ENCODE measurements around the gene SLC39A11. TPM values are rescaled to one million over a fixed set of nuclear protein-coding genes. Genes with fewer than 3 reads are reported as not detected.

Gene SLC39A11
- total and polyA plus RNA-seq, 2 of the 13 experiments (the other 11 are each of a cell fraction or from before 2014, with no cell fraction given), result 17.2 to 31.5 TPM

DNA sequence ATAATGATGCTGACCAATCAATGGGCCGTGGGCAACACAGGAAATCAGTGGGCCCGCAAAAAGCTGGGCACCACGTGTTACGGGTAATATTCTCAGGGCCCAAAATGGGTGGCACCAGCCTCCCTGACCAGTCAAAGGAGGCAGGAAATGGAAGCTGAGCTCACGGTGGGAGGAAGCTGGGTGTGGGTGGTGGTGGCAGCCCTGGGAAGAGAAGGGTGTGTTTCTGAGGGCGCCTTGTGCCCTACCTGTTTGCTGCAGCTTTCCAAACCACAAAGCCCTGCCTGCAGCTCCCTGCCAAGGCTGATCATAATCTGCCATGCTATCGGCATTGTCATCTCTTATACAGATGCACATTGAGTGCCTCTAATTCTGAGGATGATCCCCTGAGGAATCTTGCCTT, 457.9 kb downstream of the SLC39A11 start:
- no TSS peak for BruUV-seq (replicated peaks)
- no peak overlapping the region for H3K4me2 ChIP-seq (ENCODE audit: low read depth, low read length)
- no peaks in the 10 kb centered on the region for H3K79me2 ChIP-seq (ENCODE audit: insufficient read depth, low read length)
- H4K20me1 ChIP-seq (ENCODE audit: insufficient read depth, low read length), result no peaks in the 10 kb centered on the region
- intact Hi-C loops (cut with micrococcal nuclease; ENCODE audit: unreplicated experiment) (loop anchor here (5.0 kb wide), 1 partner anchor 62 kb away; no protein-coding TSS in a partner anchor), in situ Hi-C loops (cut with HindIII; ENCODE audit: extremely low pct_ligation_motif_present, low pct_unique_long_range_greater_than_20kb) (no loop called here)
- no peaks in the 10 kb centered on the region for H3K9me3 ChIP-seq (ENCODE audit: low read length)
- DNase-seq (ENCODE audit: low spot score), result no peak
- POLR2A ChIA-PET, result interaction anchor here (0.5 kb wide), 1 partner anchor 29 kb away, joined by 3 read pairs; no protein-coding TSS in a partner anchor
- 84% methylated on average over 7 of the region's 7 CpGs for WGBS (ENCODE audit: low lambda C conversion rate)
- ATAC-seq, result no peak
- H3K27ac ChIP-seq (ENCODE audit: extremely low read length, insufficient read depth, low read length), result no peak overlapping the region
- TF ChIP-seq ZNF333 (CRISPR knock-in tag; IDR thresholded peaks at IDR 0.05; ENCODE audit: borderline replicate concordance), result no peak
- TF ChIP-seq ZNF547 (CRISPR knock-in tag; IDR thresholded peaks at IDR 0.05), result no peak
- TF ChIP-seq, protein P1, sequence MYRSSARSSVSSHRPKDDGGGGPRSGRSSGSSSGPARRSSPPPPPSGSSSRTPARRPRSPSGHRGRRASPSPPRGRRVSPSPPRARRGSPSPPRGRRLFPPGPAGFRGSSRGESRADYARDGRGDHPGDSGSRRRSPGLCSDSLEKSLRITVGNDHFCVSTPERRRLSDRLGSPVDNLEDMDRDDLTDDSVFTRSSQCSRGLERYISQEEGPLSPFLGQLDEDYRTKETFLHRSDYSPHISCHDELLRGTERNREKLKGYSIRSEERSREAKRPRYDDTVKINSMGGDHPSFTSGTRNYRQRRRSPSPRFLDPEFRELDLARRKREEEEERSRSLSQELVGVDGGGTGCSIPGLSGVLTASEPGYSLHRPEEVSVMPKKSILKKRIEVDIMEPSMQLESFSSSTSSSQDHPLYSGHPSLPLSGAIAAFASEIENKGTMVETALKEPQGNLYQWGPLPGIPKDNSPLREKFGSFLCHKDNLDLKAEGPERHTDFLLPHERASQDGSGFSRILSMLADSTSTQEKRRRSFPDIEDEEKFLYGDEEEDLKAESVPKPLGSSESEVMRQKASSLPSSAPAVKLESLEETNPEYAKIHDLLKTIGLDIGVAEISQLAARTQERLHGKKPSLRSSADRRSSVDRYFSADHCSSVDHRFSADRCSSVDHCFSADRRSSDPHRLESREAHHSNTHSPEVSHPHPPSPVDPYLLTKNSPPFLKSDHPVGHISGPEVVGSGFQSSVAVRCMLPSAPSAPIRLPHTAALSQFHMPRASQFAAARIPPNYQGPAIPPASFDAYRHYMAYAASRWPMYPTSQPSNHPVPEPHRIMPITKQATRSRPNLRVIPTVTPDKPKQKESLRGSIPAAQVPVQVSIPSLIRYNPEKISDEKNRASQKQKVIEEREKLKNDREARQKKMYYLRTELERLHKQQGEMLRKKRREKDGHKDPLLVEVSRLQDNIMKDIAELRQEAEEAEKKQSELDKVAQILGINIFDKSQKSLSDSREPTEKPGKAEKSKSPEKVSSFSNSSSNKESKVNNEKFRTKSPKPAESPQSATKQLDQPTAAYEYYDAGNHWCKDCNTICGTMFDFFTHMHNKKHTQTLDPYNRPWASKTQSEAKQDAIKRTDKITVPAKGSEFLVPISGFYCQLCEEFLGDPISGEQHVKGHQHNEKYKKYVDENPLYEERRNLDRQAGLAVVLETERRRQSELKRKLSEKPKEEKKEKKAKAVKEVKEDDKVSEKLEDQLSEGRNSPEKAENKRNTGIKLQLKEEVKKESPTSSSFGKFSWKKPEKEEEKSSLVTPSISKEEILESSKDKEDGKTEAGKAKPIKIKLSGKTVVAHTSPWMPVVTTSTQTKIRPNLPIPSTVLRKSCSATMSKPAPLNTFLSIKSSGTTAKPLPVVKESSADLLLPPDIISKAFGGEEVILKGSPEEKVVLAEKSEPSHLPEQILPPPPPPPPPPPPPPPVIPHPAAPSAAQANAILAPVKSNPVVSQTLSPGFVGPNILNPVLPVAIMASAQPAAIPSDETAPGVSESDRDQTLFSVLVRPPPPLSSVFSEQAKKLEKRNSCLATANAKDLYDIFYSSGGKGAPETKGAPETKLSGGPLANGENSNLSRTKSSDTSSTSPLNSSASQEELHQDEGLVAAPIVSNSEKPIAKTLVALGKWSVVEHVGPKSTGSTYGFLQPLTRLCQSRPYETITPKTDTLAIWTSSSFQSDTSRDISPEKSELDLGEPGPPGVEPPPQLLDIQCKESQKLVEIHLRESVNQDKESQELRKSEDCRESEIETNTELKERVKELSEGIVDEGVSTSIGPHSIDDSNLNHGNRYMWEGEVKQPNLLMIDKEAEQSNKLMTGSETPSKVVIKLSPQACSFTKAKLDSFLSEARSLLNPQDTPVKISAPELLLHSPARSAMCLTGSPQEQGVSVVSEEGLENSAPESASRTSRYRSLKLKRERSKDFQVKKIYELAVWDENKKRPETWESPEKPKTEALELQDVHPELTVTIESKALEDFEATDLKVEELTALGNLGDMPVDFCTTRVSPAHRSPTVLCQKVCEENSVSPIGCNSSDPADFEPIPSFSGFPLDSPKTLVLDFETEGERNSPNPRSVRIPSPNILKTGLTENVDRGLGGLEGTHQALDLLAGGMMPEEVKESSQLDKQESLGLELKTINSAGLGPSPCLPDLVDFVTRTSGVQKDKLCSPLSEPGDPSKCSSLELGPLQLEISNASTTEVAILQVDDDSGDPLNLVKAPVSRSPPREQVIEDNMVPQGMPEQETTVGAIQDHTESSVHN (CRISPR knock-in tag; IDR thresholded peaks at IDR 0.05), result no peak
- 0 out of 2 replicates have a peak, but pooled peaks have one; percentile 40 for TF ChIP-seq HNRNPL (IDR thresholded peaks at IDR 0.05; ENCODE audit: low read depth, low read length)
- TF ChIP-seq, protein P2, sequence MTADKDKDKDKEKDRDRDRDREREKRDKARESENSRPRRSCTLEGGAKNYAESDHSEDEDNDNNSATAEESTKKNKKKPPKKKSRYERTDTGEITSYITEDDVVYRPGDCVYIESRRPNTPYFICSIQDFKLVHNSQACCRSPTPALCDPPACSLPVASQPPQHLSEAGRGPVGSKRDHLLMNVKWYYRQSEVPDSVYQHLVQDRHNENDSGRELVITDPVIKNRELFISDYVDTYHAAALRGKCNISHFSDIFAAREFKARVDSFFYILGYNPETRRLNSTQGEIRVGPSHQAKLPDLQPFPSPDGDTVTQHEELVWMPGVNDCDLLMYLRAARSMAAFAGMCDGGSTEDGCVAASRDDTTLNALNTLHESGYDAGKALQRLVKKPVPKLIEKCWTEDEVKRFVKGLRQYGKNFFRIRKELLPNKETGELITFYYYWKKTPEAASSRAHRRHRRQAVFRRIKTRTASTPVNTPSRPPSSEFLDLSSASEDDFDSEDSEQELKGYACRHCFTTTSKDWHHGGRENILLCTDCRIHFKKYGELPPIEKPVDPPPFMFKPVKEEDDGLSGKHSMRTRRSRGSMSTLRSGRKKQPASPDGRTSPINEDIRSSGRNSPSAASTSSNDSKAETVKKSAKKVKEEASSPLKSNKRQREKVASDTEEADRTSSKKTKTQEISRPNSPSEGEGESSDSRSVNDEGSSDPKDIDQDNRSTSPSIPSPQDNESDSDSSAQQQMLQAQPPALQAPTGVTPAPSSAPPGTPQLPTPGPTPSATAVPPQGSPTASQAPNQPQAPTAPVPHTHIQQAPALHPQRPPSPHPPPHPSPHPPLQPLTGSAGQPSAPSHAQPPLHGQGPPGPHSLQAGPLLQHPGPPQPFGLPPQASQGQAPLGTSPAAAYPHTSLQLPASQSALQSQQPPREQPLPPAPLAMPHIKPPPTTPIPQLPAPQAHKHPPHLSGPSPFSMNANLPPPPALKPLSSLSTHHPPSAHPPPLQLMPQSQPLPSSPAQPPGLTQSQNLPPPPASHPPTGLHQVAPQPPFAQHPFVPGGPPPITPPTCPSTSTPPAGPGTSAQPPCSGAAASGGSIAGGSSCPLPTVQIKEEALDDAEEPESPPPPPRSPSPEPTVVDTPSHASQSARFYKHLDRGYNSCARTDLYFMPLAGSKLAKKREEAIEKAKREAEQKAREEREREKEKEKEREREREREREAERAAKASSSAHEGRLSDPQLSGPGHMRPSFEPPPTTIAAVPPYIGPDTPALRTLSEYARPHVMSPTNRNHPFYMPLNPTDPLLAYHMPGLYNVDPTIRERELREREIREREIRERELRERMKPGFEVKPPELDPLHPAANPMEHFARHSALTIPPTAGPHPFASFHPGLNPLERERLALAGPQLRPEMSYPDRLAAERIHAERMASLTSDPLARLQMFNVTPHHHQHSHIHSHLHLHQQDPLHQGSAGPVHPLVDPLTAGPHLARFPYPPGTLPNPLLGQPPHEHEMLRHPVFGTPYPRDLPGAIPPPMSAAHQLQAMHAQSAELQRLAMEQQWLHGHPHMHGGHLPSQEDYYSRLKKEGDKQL (CRISPR knock-in tag; IDR thresholded peaks at IDR 0.05; ENCODE audit: low read depth), result no peak
- no peak for TF ChIP-seq RAD21 (CRISPR knock-in tag; IDR thresholded peaks at IDR 0.05)
- no peak for TF ChIP-seq SMC3 (IDR thresholded peaks at IDR 0.05; ENCODE audit: low read length)
- TF ChIP-seq ZNF484 (CRISPR knock-in tag; IDR thresholded peaks at IDR 0.05; ENCODE audit: borderline replicate concordance, low read depth), result no peak
- TF ChIP-seq SALL2 (CRISPR knock-in tag; IDR thresholded peaks at IDR 0.05), result no peak
- no peak overlapping the region for H3K4me3 ChIP-seq (replicated peaks in 1 of 3; ENCODE audit: insufficient read depth in 1 of 3, low read depth in 2 of 3, low read length in 3 of 3)
- no peak overlapping the region for H2AFZ ChIP-seq (ENCODE audit: low read length)
- H3K27me3 ChIP-seq (ENCODE audit: control insufficient read depth in 1 of 2, insufficient read depth in 2 of 2, low read length in 2 of 2), result no peaks in the 10 kb centered on the region
- no peaks in the 10 kb centered on the region for H3K36me3 ChIP-seq (replicated peaks in 1 of 2; ENCODE audit: control insufficient read depth in 1 of 2, insufficient read depth in 2 of 2, low read length in 2 of 2)
- FAIRE-seq, result no peak
- peaks cover 71% of the 10 kb centered on the region for H3K4me1 ChIP-seq (ENCODE audit: insufficient read depth, low read length)
- CTCF ChIA-PET (ENCODE audit: low intra/inter-chr PET ratio, low total read pairs), result no interaction called here
- no peak overlapping the region for H3K9ac ChIP-seq (ENCODE audit: insufficient read depth, low read depth, low read length)

Measured in HepG2 (cell line).